ENCODE data around the gene CITED4. TPM values are rescaled to one million over a fixed set of nuclear protein-coding genes. Genes with fewer than 3 reads are reported as not detected.

CITED4 gene
- total RNA-seq, 1 experiment from 2014 or later: 9.5 TPM

GRCh38 chr1:40822890-40823289, 39.3 kb downstream of the CITED4 start:
- H2BK20ac ChIP-seq (ENCODE audit: low read depth, low read length, poor library complexity, severe bottlenecking): no peak overlapping the region

More at GRCh38 chr1:40822890-40823289, 39.3 kb downstream of the CITED4 start:
- no peaks in the 10 kb centered on the region; the same call in 1 of the 2 replicates for H3K27me3 ChIP-seq (ENCODE audit: insufficient read depth, low read length)
- no peaks in the 10 kb centered on the region for H4K20me1 ChIP-seq (ENCODE audit: control insufficient read depth, insufficient read depth, insufficient read length)
- H3K4me2 ChIP-seq (ENCODE audit: insufficient read depth, insufficient read length, low read length): no peak overlapping the region
- no peak overlapping the region for H3K4ac ChIP-seq (ENCODE audit: low read depth, low read length)
- H3K9ac ChIP-seq (ENCODE audit: extremely low read depth, insufficient read length, low read length): no peak overlapping the region
- H4K8ac ChIP-seq (replicated peaks; ENCODE audit: insufficient read length, low read depth, low read length): no peak overlapping the region
- no peak for DNase-seq
- no peak overlapping the region for H4K91ac ChIP-seq (ENCODE audit: insufficient read length, low read depth, low read length)
- no peaks in the 10 kb centered on the region for H3K36me3 Mint-ChIP-seq (ENCODE audit: insufficient read depth in 1 of 3, low read depth in 3 of 3)
- no peaks in the 10 kb centered on the region for H3K79me2 ChIP-seq (ENCODE audit: insufficient read depth, low read length)
- no CpG with 5 or more reads among the region's 12 CpGs for WGBS (ENCODE audit: extremely low coverage, insufficient read length, low lambda C conversion rate)
- H3K4me3 Mint-ChIP-seq: no peak overlapping the region
- H3K27me3 Mint-ChIP-seq (ENCODE audit: low read depth): peaks cover 7% of the 10 kb centered on the region
- no peaks in the 10 kb centered on the region for H3K9me3 ChIP-seq (ENCODE audit: control insufficient read depth, low read depth, low read length)
- H3K23me2 ChIP-seq (ENCODE audit: insufficient read length, low read depth, low read length, poor library complexity, severe bottlenecking): peaks cover 7% of the 10 kb centered on the region
- no peak overlapping the region for H4K5ac ChIP-seq (ENCODE audit: insufficient read length, low read depth, low read length)
- H3K27ac Mint-ChIP-seq: no peak overlapping the region; a peak in 1 of 7 replicates
- H2BK15ac ChIP-seq (ENCODE audit: low read depth, low read length): no peak overlapping the region
- no peak for TF ChIP-seq CTCF (conservative IDR thresholded peaks at IDR 0.05)
- no peak overlapping the region for H2BK12ac ChIP-seq (ENCODE audit: insufficient read length, low read depth, low read length)
- H2BK120ac ChIP-seq (ENCODE audit: low read depth, low read length, poor library complexity, severe bottlenecking): no peak overlapping the region
- no peak overlapping the region for H3K56ac ChIP-seq (ENCODE audit: insufficient read length, low read depth, low read length)
- H3K4me1 ChIP-seq (ENCODE audit: insufficient read depth, low read length): peaks cover 8% of the 10 kb centered on the region; the same call in 1 of the 2 replicates
- no peak overlapping the region for H3K23ac ChIP-seq (ENCODE audit: insufficient read length, low read depth, low read length)
- no peak overlapping the region for H2AK5ac ChIP-seq (ENCODE audit: insufficient read length, low read length)
- H2AFZ ChIP-seq (ENCODE audit: low read length): no peak overlapping the region
- no peaks in the 10 kb centered on the region for H3K79me1 ChIP-seq (ENCODE audit: insufficient read depth, low read depth, low read length, poor library complexity, severe bottlenecking)
- H2BK5ac ChIP-seq (ENCODE audit: insufficient read length, low read length): no peak overlapping the region
- H3T11ph ChIP-seq (ENCODE audit: low read length): no peak overlapping the region
- no peak overlapping the region for H3K27ac ChIP-seq (ENCODE audit: insufficient read length, low read depth, low read length)
- H3K14ac ChIP-seq (ENCODE audit: insufficient read depth, low read length): no peak overlapping the region
- no peak overlapping the region for H3K18ac ChIP-seq (ENCODE audit: insufficient read length, low read depth, low read length)
- H3K9me3 Mint-ChIP-seq: no peaks in the 10 kb centered on the region
- H3K4me1 Mint-ChIP-seq: peaks cover 26 to 34% of the 10 kb centered on the region in 2 experiments

Measured in H9 (cell line).